ENCODE data around the gene ARL15. TPM values are rescaled to one million over a fixed set of nuclear protein-coding genes. Genes with fewer than 3 reads are reported as not detected.

The ARL15 gene
- total and polyA plus RNA-seq, 4 donors, result 5.7 to 66.2 (median 14.9) TPM

GRCh38 chr5:54206580-54207229 is 103.7 kb downstream of the ARL15 start:
- H3K27ac ChIP-seq (ENCODE audit: low read depth in 1 of 2, low read length in 1 of 2), result no peak overlapping the region
- H3K36me3 ChIP-seq (ENCODE audit: control insufficient read depth in 4 of 4, insufficient read depth in 4 of 4, low read length in 4 of 4), result no peaks in the 10 kb centered on the region
- no peaks in the 10 kb centered on the region for H3K27me3 ChIP-seq (ENCODE audit: control insufficient read depth in 3 of 3, insufficient read depth in 3 of 3, low read length in 2 of 3)
- H3K9me3 ChIP-seq (ENCODE audit: control insufficient read depth in 4 of 4, insufficient read depth in 3 of 4, low read length in 3 of 4), result peaks cover 0 to 4% (median 0%) of the 10 kb centered on the region in 4 donors
- ATAC-seq (ENCODE audit: insufficient read depth, low FRiP score) (no peak), DNase-seq (no peak)
- H3K4me3 ChIP-seq, result no peak overlapping the region
- no peak for TF ChIP-seq CTCF (IDR thresholded peaks at IDR 0.05; ENCODE audit: control extremely low read depth, extremely low read depth)
- H3K9ac ChIP-seq (ENCODE audit: insufficient read depth in 1 of 2, low read length in 2 of 2), result no peak overlapping the region
- H3K4me1 ChIP-seq (ENCODE audit: control insufficient read depth in 5 of 5, insufficient read depth in 5 of 5, low read length in 5 of 5), result peaks cover 0 to 2% (median 0%) of the 10 kb centered on the region in 5 donors
- WGBS, 2 donors, result 82 to 85% methylated on average over 7 of the region's 7 CpGs

- ATAC-seq (ENCODE audit: insufficient read depth, low FRiP score) (no peak), DNase-seq (no peak)
- H3K9ac ChIP-seq (ENCODE audit: insufficient read depth in 1 of 2, low read length in 2 of 2), result no peak overlapping the region
- no peak for TF ChIP-seq CTCF (IDR thresholded peaks at IDR 0.05; ENCODE audit: control extremely low read depth, extremely low read depth)
- no peaks in the 10 kb centered on the region for H3K27me3 ChIP-seq (ENCODE audit: control insufficient read depth in 3 of 3, insufficient read depth in 3 of 3, low read length in 2 of 3)
- H3K4me1 ChIP-seq (ENCODE audit: control insufficient read depth in 5 of 5, insufficient read depth in 5 of 5, low read length in 5 of 5), result peaks cover 0 to 2% (median 0%) of the 10 kb centered on the region in 5 donors
- H3K36me3 ChIP-seq (ENCODE audit: control insufficient read depth in 4 of 4, insufficient read depth in 4 of 4, low read length in 4 of 4), result no peaks in the 10 kb centered on the region
- H3K27ac ChIP-seq (ENCODE audit: low read depth in 1 of 2, low read length in 1 of 2), result no peak overlapping the region
- H3K4me3 ChIP-seq, result no peak overlapping the region
- 93 to 100% methylated on average over 1 of the region's 1 CpG for WGBS, 2 donors
- peaks cover 0 to 4% (median 0%) of the 10 kb centered on the region in 4 donors for H3K9me3 ChIP-seq (ENCODE audit: control insufficient read depth in 4 of 4, insufficient read depth in 3 of 4, low read length in 3 of 4)
These were observed 104.5 kb downstream of the ARL15 start for GRCh38 chr5:54205918-54206317.

- peaks cover 0 to 2% (median 0%) of the 10 kb centered on the region in 5 donors for H3K4me1 ChIP-seq (ENCODE audit: control insufficient read depth in 5 of 5, insufficient read depth in 5 of 5, low read length in 5 of 5)
- TF ChIP-seq CTCF (IDR thresholded peaks at IDR 0.05; ENCODE audit: control extremely low read depth, extremely low read depth), result no peak
- H3K27me3 ChIP-seq (ENCODE audit: control insufficient read depth in 3 of 3, insufficient read depth in 3 of 3, low read length in 2 of 3), result no peaks in the 10 kb centered on the region
- H3K36me3 ChIP-seq (ENCODE audit: control insufficient read depth in 4 of 4, insufficient read depth in 4 of 4, low read length in 4 of 4), result no peaks in the 10 kb centered on the region
- peaks cover 0 to 4% (median 0%) of the 10 kb centered on the region in 4 donors for H3K9me3 ChIP-seq (ENCODE audit: control insufficient read depth in 4 of 4, insufficient read depth in 3 of 4, low read length in 3 of 4)
- H3K27ac ChIP-seq (ENCODE audit: low read depth in 1 of 2, low read length in 1 of 2), result no peak overlapping the region
- ATAC-seq (ENCODE audit: insufficient read depth, low FRiP score) (no peak), DNase-seq (no peak)
- H3K4me3 ChIP-seq, result no peak overlapping the region
- WGBS, 2 donors, result 67 to 96% methylated on average over 4 of the region's 4 CpGs
- no peak overlapping the region for H3K9ac ChIP-seq (ENCODE audit: insufficient read depth in 1 of 2, low read length in 2 of 2)
These were observed 104.9 kb downstream of the ARL15 start for GRCh38 chr5:54205453-54205852.

GRCh38 chr5:54197018-54197417 is 113.4 kb downstream of the ARL15 start:
- H3K36me3 ChIP-seq (ENCODE audit: control insufficient read depth in 4 of 4, insufficient read depth in 4 of 4, low read length in 4 of 4), result no peaks in the 10 kb centered on the region
- no peak for ATAC-seq (ENCODE audit: insufficient read depth, low FRiP score)
- H3K9ac ChIP-seq (ENCODE audit: insufficient read depth in 1 of 2, low read length in 2 of 2), result no peak overlapping the region
- no peak overlapping the region for H3K27ac ChIP-seq (ENCODE audit: low read depth in 1 of 2, low read length in 1 of 2)
- H3K9me3 ChIP-seq (ENCODE audit: control insufficient read depth in 4 of 4, insufficient read depth in 3 of 4, low read length in 3 of 4), result no peaks in the 10 kb centered on the region
- no peak for DNase-seq
- no peak overlapping the region for H3K4me3 ChIP-seq
- no peak for TF ChIP-seq CTCF (IDR thresholded peaks at IDR 0.05; ENCODE audit: control extremely low read depth, extremely low read depth)
- H3K27me3 ChIP-seq (ENCODE audit: control insufficient read depth in 3 of 3, insufficient read depth in 3 of 3, low read length in 2 of 3), result no peaks in the 10 kb centered on the region
- peaks cover 0 to 6% (median 0%) of the 10 kb centered on the region in 5 donors for H3K4me1 ChIP-seq (ENCODE audit: control insufficient read depth in 5 of 5, insufficient read depth in 5 of 5, low read length in 5 of 5)

Data from lung (tissue), 12 donors.